ENCODE data around the gene C3AR1.

Gene C3AR1

GRCh38 chr12:8014836-8015235 lies 51.3 kb downstream of the C3AR1 start:
- H3K4me1 ChIP-seq (ENCODE audit: control insufficient read depth, insufficient read depth, low read length), result no peaks in the 10 kb centered on the region
- no peak overlapping the region for H3K27ac ChIP-seq (ENCODE audit: low read depth, low read length)
- peaks cover 3% of the 10 kb centered on the region for H3K27me3 ChIP-seq (ENCODE audit: control insufficient read depth, insufficient read depth, low read length)
- no peak overlapping the region for H3K9ac ChIP-seq (ENCODE audit: low read length)
- H3K4me3 ChIP-seq (ENCODE audit: low read length), result no peak overlapping the region
- no peaks in the 10 kb centered on the region for H3K36me3 ChIP-seq (ENCODE audit: control insufficient read depth, insufficient read depth, low read length)

GRCh38 chr12:8012651-8013309 lies 53.4 kb downstream of the C3AR1 start:
- Histone ChIP-seq H3K9ac (ENCODE audit: low read length) (no peak overlapping the region), H3K4me3 (ENCODE audit: low read length) (no peak overlapping the region), H3K27me3 (ENCODE audit: control insufficient read depth, insufficient read depth, low read length) (no peaks in the 10 kb centered on the region), H3K4me1 (ENCODE audit: control insufficient read depth, insufficient read depth, low read length) (no peaks in the 10 kb centered on the region), H3K36me3 (ENCODE audit: control insufficient read depth, insufficient read depth, low read length) (no peaks in the 10 kb centered on the region), H3K27ac (ENCODE audit: low read depth, low read length) (no peak overlapping the region)

GRCh38 chr12:8011331-8011730 lies 54.8 kb downstream of the C3AR1 start:
- no peaks in the 10 kb centered on the region for H3K4me1 ChIP-seq (ENCODE audit: control insufficient read depth, insufficient read depth, low read length)
- no peak overlapping the region for H3K27ac ChIP-seq (ENCODE audit: low read depth, low read length)
- H3K4me3 ChIP-seq (ENCODE audit: low read length), result no peak overlapping the region
- H3K36me3 ChIP-seq (ENCODE audit: control insufficient read depth, insufficient read depth, low read length), result no peaks in the 10 kb centered on the region
- no peak overlapping the region for H3K9ac ChIP-seq (ENCODE audit: low read length)
- no peaks in the 10 kb centered on the region for H3K27me3 ChIP-seq (ENCODE audit: control insufficient read depth, insufficient read depth, low read length)

Data from rectal smooth muscle tissue (tissue), 1 donor.